CD4-positive, alpha-beta T cell treated with Interleukin-6 at 100 ng/mL for 8 hours (primary cell): ENCODE data around the gene CD63.

Source experiments
- DNase-seq: peaks from one replicate; pipeline ENCODE4 v3.0.0-alpha.2; 2020; ENCODE audit warnings: mixed read lengths, low spot score

CD63 gene

GRCh38 chr12:55739025-55739378, 10.2 kb upstream of the CD63 start:
- no peak for DNase-seq

- peak; percentile 83 for DNase-seq
These were observed 9.6 kb upstream of the CD63 start for GRCh38 chr12:55738123-55739024.

- DNase-seq: no peak
These were observed 8.8 kb upstream of the CD63 start for GRCh38 chr12:55737581-55738122.

- peak; percentile 64 for DNase-seq
These were observed 8.2 kb upstream of the CD63 start for GRCh38 chr12:55736780-55737580.

GRCh38 chr12:55736076-55736475, 7.3 kb upstream of the CD63 start:
- DNase-seq: no peak

GRCh38 chr12:55734595-55734994, 5.8 kb upstream of the CD63 start:
- no peak for DNase-seq

GRCh38 chr12:55733858-55734257, 5.0 kb upstream of the CD63 start:
- DNase-seq: no peak

- DNase-seq: no peak
These were observed 4.3 kb upstream of the CD63 start for GRCh38 chr12:55733021-55733555.

- DNase-seq: no peak
These were observed 3.5 kb upstream of the CD63 start for GRCh38 chr12:55732288-55732687.

GRCh38 chr12:55729819-55730818, 1.3 kb upstream of the CD63 start:
- no peak for DNase-seq

- DNase-seq: no peak
These were observed 447 bp downstream of the CD63 start for GRCh38 chr12:55728186-55728938.

GRCh38 chr12:55727643-55728185, 1.1 kb downstream of the CD63 start:
- DNase-seq: no peak

- DNase-seq: no peak
These were observed 1.8 kb downstream of the CD63 start for GRCh38 chr12:55726971-55727370.

- DNase-seq: no peak
These were observed 3.3 kb downstream of the CD63 start for GRCh38 chr12:55725556-55725955.

- DNase-seq: no peak
These were observed 3.9 kb downstream of the CD63 start for GRCh38 chr12:55724940-55725309.

- peak; percentile 62 for DNase-seq
These were observed 4.4 kb downstream of the CD63 start for GRCh38 chr12:55724226-55724939.

- DNase-seq: no peak
These were observed 5.1 kb downstream of the CD63 start for GRCh38 chr12:55723516-55724225.

- DNase-seq: no peak
These were observed 5.9 kb downstream of the CD63 start for GRCh38 chr12:55722948-55723347.

- DNase-seq: no peak
These were observed 7.1 kb downstream of the CD63 start for GRCh38 chr12:55721601-55722213.
